CD4-positive, alpha-beta T cell treated with Interleukin-12 subunit alpha and Interleukin-12 subunit beta, for 1 hour (primary cell): ENCODE data around the gene RAB38.

Experiments used
- DNase-seq: peaks from one replicate; pipeline ENCODE4 v3.0.0-alpha.2; 2020

RAB38 gene

GRCh38 chr11:88101881-88102597 lies 73.2 kb downstream of the RAB38 start:
- DNase-seq = no peak

GRCh38 chr11:88100151-88100550 lies 75.1 kb downstream of the RAB38 start:
- DNase-seq = no peak

GRCh38 chr11:88098289-88098688 lies 77.0 kb downstream of the RAB38 start:
- no peak for DNase-seq

GRCh38 chr11:88089134-88089533 lies 86.1 kb downstream of the RAB38 start:
- no peak for DNase-seq

GRCh38 chr11:88087337-88087736 lies 87.9 kb downstream of the RAB38 start:
- DNase-seq = no peak

- DNase-seq = no peak
Observed at GRCh38 chr11:88086297-88086696, 88.9 kb downstream of the RAB38 start.

GRCh38 chr11:88070437-88070836 lies 104.8 kb downstream of the RAB38 start:
- no peak for DNase-seq

- no peak for DNase-seq
Observed at GRCh38 chr11:88068848-88069554, 106.2 kb downstream of the RAB38 start.

GRCh38 chr11:88066090-88066489 lies 109.2 kb downstream of the RAB38 start:
- no peak for DNase-seq

GRCh38 chr11:88064097-88064705 lies 111.0 kb downstream of the RAB38 start:
- DNase-seq = no peak
